Stomach (tissue), 9 donors: Measurements from ENCODE around the gene HSFX2. TPM values are rescaled to one million over a fixed set of nuclear protein-coding genes. Genes with fewer than 3 reads are reported as not detected.

ENCODE experiments used
- DNase-seq, 2 donors: peaks; one replicate each; pipeline versions ENCODE4 v3.0.0 to v3.0.0-alpha.2; 2013 to 2019
- H3K27ac ChIP-seq, 5 donors: fragments of 200-600 bp in 4 of 5; sonication (generic) in 4 of 5; one replicate each; pipeline ENCODE4 v1.5.1; 2013 to 2019; ENCODE audit warnings: mild to moderate bottlenecking in 1 of 5, moderate library complexity in 1 of 5
- H3K27me3 ChIP-seq, 3 donors: fragments of 200-600 bp; sonication (generic); one replicate each; pipeline ENCODE4 v1.5.1; 2017 to 2019; ENCODE audit warnings: mixed run types in 1 of 3
- H3K36me3 ChIP-seq, 4 donors: fragments of 200-600 bp; sonication (generic); 1 replicate in 3 of 4; 2 replicates in 1 of 4; pipeline ENCODE4 v1.5.1; 2016 to 2019
- H3K4me1 ChIP-seq, 4 donors: fragments of 200-600 bp; sonication (generic); one replicate each; pipeline ENCODE4 v1.5.1; 2016 to 2019
- H3K4me3 ChIP-seq, 4 donors: fragments of 200-600 bp; sonication (generic) in 3 of 4; one replicate each; pipeline ENCODE4 v1.5.1; 2016 to 2019; ENCODE audit warnings: mild to moderate bottlenecking in 1 of 4
- H3K9me3 ChIP-seq, 4 donors: fragments of 200-600 bp; sonication (generic); one replicate each; pipeline ENCODE4 v1.5.1; 2016 to 2019
- EP300 ChIP-seq: sonication (generic); formaldehyde crosslinking; IDR thresholded peaks from one replicate; pipeline ENCODE4 v1.6.1; 2017; ENCODE audit warnings: antibody characterized with exemption
- POLR2A ChIP-seq, 4 donors: fragments of 450-650 bp; IDR thresholded peaks; one replicate each; pipeline ENCODE4 v1.6.1; 2016; ENCODE audit warnings: antibody characterized with exemption in 4 of 4, control low read depth in 2 of 4, mild to moderate bottlenecking in 1 of 4, moderate library complexity in 1 of 4
- POLR2AphosphoS5 ChIP-seq, 3 donors: sonication (generic); formaldehyde crosslinking; IDR thresholded peaks; one replicate each; pipeline ENCODE4 v1.6.1; 2016; ENCODE audit warnings: antibody characterized with exemption in 3 of 3
- WGBS, 5 donors: extraction: QIAGEN DNeasy Blood & Tissue Kit in 3 of 5; methylation state at CpG; one replicate each; pipeline versions ENCODE4 v1.1.5 to v1.1.7; 2013 to 2018; 5-methylcytosine and 5-hydroxymethylcytosine counted together
- intact Hi-C: fragments of 100-400 bp; cut with DNase I; formaldehyde crosslinking; loops from one replicate; pipeline ENCODE4 v1.15.1; 2023; ENCODE audit warnings: low total_unique reads
- polyA plus RNA-seq, 3 donors: library from polyadenylated mRNA; stranded (reverse); fragments of 200-250 nt; gene quantifications; one replicate each; pipeline ENCODE4 v1.2.3, GENCODE V29; 2013
- total RNA-seq, 5 donors: library from RNA; depleted of rRNA; stranded (reverse); fragments of >200 nt; gene quantifications; one replicate each; pipeline versions ENCODE4 v1.1.0 to v1.2.3, GENCODE V29; 2014 to 2016
- TF ChIP-seq, protein P1 (sequence below), 7 experiments: fragments of 450-650 bp in 4 of 7; fragments of 200-600 bp in 3 of 7; sonication (generic) in 3 of 7; IDR thresholded peaks; one replicate each; pipeline ENCODE4 v1.5.1; 2016 to 2019; ENCODE audit warnings: antibody characterized with exemption in 7 of 7, control low read depth in 2 of 7, mild to moderate bottlenecking in 1 of 7
- donor health status: healthy with polysubstance abuse.
- donor health status: Bipolar disorder and iron deficiency.
- donor health status: healthy.

The HSFX2 gene
- total and polyA plus RNA-seq, 8 donors = 0.31 to 2.9 (median 1.7) TPM; not detected in 3

DNA sequence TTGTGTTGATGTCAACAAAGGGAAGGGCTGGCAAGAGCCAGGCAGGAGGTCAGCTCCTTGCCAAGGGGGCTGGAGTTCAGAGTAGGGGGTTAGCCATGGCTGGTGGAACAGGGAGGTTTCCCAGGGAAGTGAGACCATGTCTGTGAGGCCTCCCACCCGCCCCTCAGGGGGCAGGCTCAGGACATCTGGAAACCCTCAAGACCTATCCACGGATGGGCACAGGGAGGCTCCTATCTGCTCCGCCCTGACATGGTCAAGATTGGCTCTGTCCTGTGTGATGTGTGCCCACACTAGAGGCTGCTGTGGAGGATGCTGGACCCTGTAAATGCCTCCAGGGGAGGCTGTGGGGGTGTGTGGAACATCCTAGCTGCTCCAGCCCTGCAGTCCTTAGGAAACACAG is 44.5 kb upstream of the HSFX2 start:
- intact Hi-C loops = no loop called here
- TF ChIP-seq EP300 = no peak
- TF ChIP-seq, protein P1, sequence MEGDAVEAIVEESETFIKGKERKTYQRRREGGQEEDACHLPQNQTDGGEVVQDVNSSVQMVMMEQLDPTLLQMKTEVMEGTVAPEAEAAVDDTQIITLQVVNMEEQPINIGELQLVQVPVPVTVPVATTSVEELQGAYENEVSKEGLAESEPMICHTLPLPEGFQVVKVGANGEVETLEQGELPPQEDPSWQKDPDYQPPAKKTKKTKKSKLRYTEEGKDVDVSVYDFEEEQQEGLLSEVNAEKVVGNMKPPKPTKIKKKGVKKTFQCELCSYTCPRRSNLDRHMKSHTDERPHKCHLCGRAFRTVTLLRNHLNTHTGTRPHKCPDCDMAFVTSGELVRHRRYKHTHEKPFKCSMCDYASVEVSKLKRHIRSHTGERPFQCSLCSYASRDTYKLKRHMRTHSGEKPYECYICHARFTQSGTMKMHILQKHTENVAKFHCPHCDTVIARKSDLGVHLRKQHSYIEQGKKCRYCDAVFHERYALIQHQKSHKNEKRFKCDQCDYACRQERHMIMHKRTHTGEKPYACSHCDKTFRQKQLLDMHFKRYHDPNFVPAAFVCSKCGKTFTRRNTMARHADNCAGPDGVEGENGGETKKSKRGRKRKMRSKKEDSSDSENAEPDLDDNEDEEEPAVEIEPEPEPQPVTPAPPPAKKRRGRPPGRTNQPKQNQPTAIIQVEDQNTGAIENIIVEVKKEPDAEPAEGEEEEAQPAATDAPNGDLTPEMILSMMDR (IDR thresholded peaks at IDR 0.05) = no peak
- no peak for TF ChIP-seq POLR2AphosphoS5 (IDR thresholded peaks at IDR 0.05)
- no peak for TF ChIP-seq POLR2A (IDR thresholded peaks at IDR 0.05)
- Histone ChIP-seq H3K27ac (no peak overlapping the region), H3K4me1 (no peaks in the 10 kb centered on the region), H3K9me3 (peaks cover 0 to 11% (median 5%) of the 10 kb centered on the region in 4 donors), H3K4me3 (no peak overlapping the region), H3K27me3 (peaks cover 0 to 11% (median 0%) of the 10 kb centered on the region in 3 donors), H3K36me3 (no peaks in the 10 kb centered on the region)
- 47 to 82% (median 67%) methylated on average over 1 to 3 of the region's 3 CpGs for WGBS, 5 donors
- no peak for DNase-seq

DNA sequence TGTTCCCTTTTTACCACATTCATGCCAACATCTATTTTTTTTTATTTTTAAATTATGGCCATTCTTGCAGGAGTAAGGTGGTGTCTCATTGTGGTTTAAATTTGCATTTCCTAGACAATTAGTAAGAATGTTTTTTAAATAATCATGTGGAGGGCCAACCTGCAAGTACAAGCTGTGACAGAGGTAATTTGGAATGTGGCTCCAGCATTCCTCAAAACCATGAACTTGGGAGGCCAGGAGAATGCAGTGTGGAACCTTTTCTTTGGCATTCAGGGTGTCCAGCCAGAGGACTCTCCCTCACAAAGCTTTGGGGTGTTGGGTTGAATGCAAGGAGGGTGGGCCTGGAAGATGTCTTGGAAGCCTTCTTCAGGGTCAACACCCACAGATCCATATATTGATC is 43.7 kb upstream of the HSFX2 start:
- TF ChIP-seq POLR2A (IDR thresholded peaks at IDR 0.05) = no peak
- TF ChIP-seq EP300 = no peak
- no peak for TF ChIP-seq POLR2AphosphoS5 (IDR thresholded peaks at IDR 0.05)
- TF ChIP-seq, protein P1 (IDR thresholded peaks at IDR 0.05) = no peak
- Histone ChIP-seq H3K4me1 (no peaks in the 10 kb centered on the region), H3K27me3 (peaks cover 0 to 11% (median 0%) of the 10 kb centered on the region in 3 donors), H3K4me3 (no peak overlapping the region), H3K36me3 (no peaks in the 10 kb centered on the region), H3K9me3 (peaks cover 0 to 11% (median 5%) of the 10 kb centered on the region in 4 donors), H3K27ac (no peak overlapping the region)
- no peak for DNase-seq
- intact Hi-C loops = no loop called here

DNA sequence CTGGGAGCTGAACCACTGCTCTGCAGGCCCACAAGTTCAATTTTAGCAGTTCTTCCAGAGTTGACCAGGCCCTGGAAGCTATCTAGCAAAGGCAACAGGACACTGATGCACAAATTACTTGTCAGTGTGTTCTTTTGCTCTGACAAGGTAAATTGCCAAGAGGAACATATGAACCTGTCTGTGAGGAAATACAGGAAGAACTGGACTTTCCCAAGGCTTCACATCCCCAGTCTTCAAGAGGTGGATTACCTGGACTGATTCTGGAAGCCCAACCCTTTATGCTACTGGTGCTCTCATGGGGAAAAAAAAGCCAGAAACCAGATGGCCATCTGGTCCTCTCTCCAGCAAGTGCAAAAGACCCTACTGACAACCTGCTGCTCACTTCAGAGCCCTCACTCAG is 38.4 kb upstream of the HSFX2 start:
- no peak for TF ChIP-seq POLR2A (IDR thresholded peaks at IDR 0.05)
- TF ChIP-seq, protein P1 (IDR thresholded peaks at IDR 0.05) = no peak
- Histone ChIP-seq H3K27me3 (peaks cover 0 to 5% (median 0%) of the 10 kb centered on the region in 3 donors), H3K36me3 (no peaks in the 10 kb centered on the region), H3K27ac (no peak overlapping the region), H3K4me3 (no peak overlapping the region), H3K9me3 (peaks cover 0 to 11% (median 5%) of the 10 kb centered on the region in 4 donors), H3K4me1 (peaks cover 3 to 21% (median 16%) of the 10 kb centered on the region in 4 donors)
- no peak for DNase-seq
- intact Hi-C loops = no loop called here

DNA sequence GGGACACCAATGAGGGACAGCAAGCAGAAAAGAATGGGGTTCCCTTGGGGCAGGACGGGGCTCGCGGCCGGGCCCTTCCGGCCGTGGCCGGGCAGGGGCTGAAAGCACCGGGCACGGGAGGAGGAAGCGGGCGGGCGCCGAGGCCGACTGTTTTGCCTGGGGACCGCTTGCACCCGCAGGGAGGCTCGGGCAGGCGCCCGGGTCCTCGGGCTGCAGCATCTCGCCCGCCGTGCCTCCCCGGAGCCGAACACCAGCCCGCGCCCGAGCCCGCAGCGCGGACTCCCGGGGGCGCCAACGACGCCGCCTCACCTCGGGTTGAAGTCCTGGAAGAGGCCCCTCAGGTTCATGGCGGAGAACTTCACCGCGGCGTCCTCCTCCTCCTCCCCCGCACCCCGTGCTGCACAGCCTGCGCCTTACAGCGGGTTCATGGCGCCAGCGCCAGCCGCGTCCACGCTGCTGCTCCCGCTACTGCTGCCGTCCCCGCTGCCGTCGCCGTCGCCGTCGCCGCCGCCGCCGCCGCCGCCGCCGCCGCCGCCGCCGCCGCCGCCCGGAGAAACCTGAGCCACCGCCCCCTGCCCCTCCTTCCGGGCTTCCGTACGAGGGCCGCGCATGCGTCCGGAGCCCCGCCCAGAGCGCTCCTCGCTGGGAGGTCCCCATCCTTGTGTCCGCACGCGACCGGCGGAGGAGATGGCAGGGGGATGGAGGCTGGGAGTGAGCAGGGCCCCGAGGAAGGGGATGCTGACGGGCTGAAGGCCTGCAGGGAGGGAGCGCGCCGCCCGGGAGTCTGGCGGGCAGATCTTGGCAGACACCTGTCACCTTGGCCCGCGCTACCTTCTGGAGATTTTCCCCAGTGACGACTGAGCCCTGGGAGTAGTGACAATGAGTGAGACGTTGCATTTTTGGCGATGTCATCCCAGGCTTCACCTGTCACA is 36.4 kb upstream of the HSFX2 start, which contains the start of gene TMEM185A:
Gene TMEM185A (minus strand): TSS at position 559 of the 932 bp plus-strand sequence. CDS start 212 bp downstream, at position 347.
- TF ChIP-seq, protein P1 (IDR thresholded peaks at IDR 0.05) = no peak
- TF ChIP-seq EP300 = no peak
- no peak for TF ChIP-seq POLR2A (IDR thresholded peaks at IDR 0.05)
- TF ChIP-seq POLR2AphosphoS5 (IDR thresholded peaks at IDR 0.05) = peak in 1 of 3 donors; percentile 63
- H3K27ac ChIP-seq = peak within 1 kb of the TSS; percentile 43 to 81 (median 61)
- intact Hi-C loops = no loop called here

More for the DNA sequence above, 36.4 kb upstream of the HSFX2 start, which contains the start of gene TMEM185A:
- Histone ChIP-seq H3K4me1 (peaks cover 3 to 21% (median 19%) of the 10 kb centered on the region in 4 donors), H3K27me3 (no peaks in the 10 kb centered on the region), H3K4me3 (peak within 1 kb of the TSS; percentile 64 to 91 (median 74)), H3K9me3 (no peaks in the 10 kb centered on the region), H3K36me3 (no peaks in the 10 kb centered on the region)
- peak; percentile 74 to 88 for DNase-seq
- 0 to 46% (median 8%) methylated on average over 2 to 75 of the region's 102 CpGs for WGBS, 5 donors
